AG10803 (cell line): ENCODE measurements around the gene ZNF133.
"Not testable (repeated sequence)": the region's sequence is repeated elsewhere in the genome, so short reads cannot be mapped to it uniquely, and the experiment has no call there.

Experiments used
- DNase-seq: peaks from one replicate; pipeline ENCODE4 v3.0.0; 2010; ENCODE audit warnings: low read depth
- H3K4me3 ChIP-seq: 2 replicates; pipeline ENCODE4 v1.5.1; 2011; ENCODE audit warnings: mild to moderate bottlenecking, low read length, control low read depth
- CTCF ChIP-seq: conservative IDR thresholded peaks from 2 replicates; pipeline ENCODE4 v1.5.1; 2011; ENCODE audit warnings: mild to moderate bottlenecking, low read length, control low read depth, inconsistent platforms

ZNF133 gene

GRCh38 chr20:18287915-18288748 is at the start of gene ZNF133:
TSS of gene ZNF133 (plus strand) at chr20:18288527. CDS start at chr20:18305687, 17,160 bp downstream.
- DNase-seq, result peak; percentile 88
- no peak; the same call in 1 of the 2 replicates for TF ChIP-seq CTCF
- peak within 1 kb of the TSS; percentile 96 for H3K4me3 ChIP-seq

- no peak overlapping the region for H3K4me3 ChIP-seq
- no peak for TF ChIP-seq CTCF
Measured at GRCh38 chr20:18240997-18241396, 47.3 kb upstream of the ZNF133 start.

GRCh38 chr20:18243802-18244201 is 44.5 kb upstream of the ZNF133 start:
- no peak overlapping the region for H3K4me3 ChIP-seq
- DNase-seq, result no peak
- TF ChIP-seq CTCF, result no peak

More at GRCh38 chr20:18240997-18241396, 47.3 kb upstream of the ZNF133 start:
- no peak for DNase-seq

- H3K4me3 ChIP-seq, DNase-seq: not testable (repeated sequence)
Measured at GRCh38 chr20:18248545-18248944, 39.8 kb upstream of the ZNF133 start.

GRCh38 chr20:18250217-18250616 is 38.1 kb upstream of the ZNF133 start:
- TF ChIP-seq CTCF, result no peak
- no peak overlapping the region for H3K4me3 ChIP-seq
- DNase-seq, result no peak

- no peak overlapping the region for H3K4me3 ChIP-seq
- DNase-seq, result no peak
- TF ChIP-seq CTCF, result no peak
Measured at GRCh38 chr20:18252597-18253451, 35.5 kb upstream of the ZNF133 start.

- no peak overlapping the region for H3K4me3 ChIP-seq
- no peak for DNase-seq
- no peak for TF ChIP-seq CTCF
Measured at GRCh38 chr20:18254615-18255014, 33.7 kb upstream of the ZNF133 start.
